GM12892 (cell line): ENCODE results near the gene DST.

Source experiments
- POLR2A ChIP-seq: IDR thresholded peaks from 2 replicates; pipeline ENCODE4 v1.6.1; 2011; ENCODE audit warnings: low read depth, low read length, control low read depth
- POLR2AphosphoS5 ChIP-seq: IDR thresholded peaks from 2 replicates; pipeline ENCODE4 v1.6.1; 2011; ENCODE audit warnings: low read depth, low read length, control low read depth

GRCh38 chr6:56658326-56658725, 15.6 kb upstream of the DST start:
- TF ChIP-seq POLR2AphosphoS5 (no peak), POLR2A (no peak)
